ENCODE measurements around the gene ARAP2.

DNA sequence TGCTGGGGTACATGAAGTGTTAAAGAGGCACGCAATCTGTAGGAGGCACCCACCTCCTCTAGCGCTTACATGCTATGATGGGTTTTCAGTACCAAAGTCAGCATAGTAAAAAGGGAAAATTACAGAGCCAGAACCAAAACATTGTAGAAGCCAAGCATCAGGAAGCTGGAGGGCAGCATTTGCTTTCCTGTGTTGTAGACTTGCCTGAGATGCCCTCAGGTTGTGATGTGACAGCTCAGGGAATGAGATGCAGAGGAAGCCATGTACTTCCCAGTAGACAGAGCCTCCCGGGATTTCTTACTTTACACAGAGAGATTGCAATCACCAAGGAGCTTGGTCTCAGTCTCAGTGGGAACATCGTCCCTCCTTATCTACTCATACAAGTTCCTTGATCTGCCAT is 161.5 kb downstream of the ARAP2 start:
- TF ChIP-seq CTCF (IDR thresholded peaks at IDR 0.05) (no peak), EP300 (IDR thresholded peaks at IDR 0.05) (no peak), POLR2A (IDR thresholded peaks at IDR 0.05) (no peak)

Data from gastroesophageal sphincter (tissue), 3 donors.